GM21723 (cell line): Measurements from ENCODE around the gene GNAO1.

Source experiments
- ATAC-seq: cut with Tn5 transposase; IDR thresholded peaks from one replicate; pipeline ENCODE4 v1.9.1; 2021; ENCODE audit warnings: mild to moderate bottlenecking, moderate library complexity; ENCODE audit not compliant: unreplicated experiment

The GNAO1 gene

GRCh38 chr16:56197192-56197992, 6.1 kb downstream of the GNAO1 start:
- no peak for ATAC-seq

GRCh38 chr16:56198006-56198754, 6.9 kb downstream of the GNAO1 start:
- ATAC-seq = no peak

- no peak for ATAC-seq
Observed at GRCh38 chr16:56198755-56199114, 7.4 kb downstream of the GNAO1 start.

GRCh38 chr16:56199164-56199563, 7.9 kb downstream of the GNAO1 start:
- ATAC-seq = peak; percentile 57

GRCh38 chr16:56201030-56201429, 9.7 kb downstream of the GNAO1 start:
- ATAC-seq = no peak

- ATAC-seq = no peak
Observed at GRCh38 chr16:56202036-56202435, 10.7 kb downstream of the GNAO1 start.

GRCh38 chr16:56203052-56203451, 11.8 kb downstream of the GNAO1 start:
- ATAC-seq = peak; percentile 72

GRCh38 chr16:56204816-56205215, 13.5 kb downstream of the GNAO1 start:
- no peak for ATAC-seq

- no peak for ATAC-seq
Observed at GRCh38 chr16:56206951-56207350, 15.7 kb downstream of the GNAO1 start.

- no peak for ATAC-seq
Observed at GRCh38 chr16:56207421-56207820, 16.1 kb downstream of the GNAO1 start.

- no peak for ATAC-seq
Observed at GRCh38 chr16:56211435-56211981, 20.2 kb downstream of the GNAO1 start.

GRCh38 chr16:56212144-56212543, 20.9 kb downstream of the GNAO1 start:
- ATAC-seq = no peak

- ATAC-seq = no peak
Observed at GRCh38 chr16:56221995-56222394, 30.7 kb downstream of the GNAO1 start.

GRCh38 chr16:56222474-56222997, 31.2 kb downstream of the GNAO1 start:
- no peak for ATAC-seq

GRCh38 chr16:56225017-56225742, 33.9 kb downstream of the GNAO1 start:
- ATAC-seq = no peak

- no peak for ATAC-seq
Observed at GRCh38 chr16:56226187-56226586, 34.9 kb downstream of the GNAO1 start.

GRCh38 chr16:56226845-56227525, 35.7 kb downstream of the GNAO1 start:
- ATAC-seq = no peak

- no peak for ATAC-seq
Observed at GRCh38 chr16:56227936-56228335, 36.6 kb downstream of the GNAO1 start.

GRCh38 chr16:56228476-56228875, 37.2 kb downstream of the GNAO1 start:
- ATAC-seq = no peak

- ATAC-seq = no peak
Observed at GRCh38 chr16:56233795-56234566, 42.7 kb downstream of the GNAO1 start.
